ENCODE results near the gene ITGA7.
"Not testable (repeated sequence)": the region's sequence is repeated elsewhere in the genome, so short reads cannot be mapped to it uniquely, and the experiment has no call there.

ITGA7 gene

GRCh38 chr12:55676707-55677106 lies 31.0 kb downstream of the ITGA7 start:
- DNase-seq = no peak

DNA sequence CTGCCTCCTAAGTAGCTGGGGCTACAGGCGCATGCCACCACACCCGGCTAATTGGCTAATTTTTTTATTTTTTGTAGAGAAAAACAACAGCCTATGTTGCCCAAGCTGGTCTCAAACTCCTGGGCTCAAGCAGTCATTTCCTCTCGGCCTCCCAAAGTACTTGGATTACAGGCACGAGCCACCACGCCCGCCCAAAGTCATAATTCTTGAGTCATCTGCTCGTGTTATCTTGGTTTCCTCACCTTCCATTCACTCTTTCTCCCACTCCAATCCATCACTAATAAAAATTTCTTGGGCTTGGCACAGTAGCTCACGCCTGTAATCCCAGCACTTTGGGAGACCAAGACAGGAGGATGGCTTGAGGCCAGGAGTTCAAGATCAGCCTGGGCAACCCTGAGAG lies 32.0 kb downstream of the ITGA7 start:
- no peak for DNase-seq

GRCh38 chr12:55673638-55674037 lies 34.1 kb downstream of the ITGA7 start:
- DNase-seq = no peak

GRCh38 chr12:55671746-55672145 lies 36.0 kb downstream of the ITGA7 start:
- DNase-seq = no peak

GRCh38 chr12:55670276-55670675 lies 37.4 kb downstream of the ITGA7 start:
- DNase-seq = no peak

GRCh38 chr12:55666508-55666907 lies 41.2 kb downstream of the ITGA7 start:
- no peak for DNase-seq

- no peak for DNase-seq
These were observed 42.9 kb downstream of the ITGA7 start for GRCh38 chr12:55664826-55665225.

DNA sequence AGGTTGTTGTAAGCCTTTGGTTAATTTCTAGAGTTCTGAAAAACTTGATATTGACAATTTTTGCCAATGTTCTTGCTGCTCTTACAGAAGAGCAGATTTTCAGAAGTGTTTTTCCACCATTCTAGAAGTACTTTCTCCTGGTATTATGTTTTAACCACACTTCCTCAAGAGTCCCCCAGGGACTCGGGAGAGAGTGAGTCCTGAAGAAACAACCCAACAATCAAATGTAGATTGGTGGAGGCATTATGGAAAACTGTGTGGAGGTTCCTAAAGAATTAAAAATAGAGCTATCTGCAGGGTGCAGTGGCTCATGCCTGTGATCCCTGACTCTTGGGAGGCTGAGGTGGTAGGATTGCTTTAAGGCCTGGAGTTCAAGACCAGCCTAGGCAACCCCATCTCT lies 44.3 kb downstream of the ITGA7 start:
- DNase-seq = no peak

DNA sequence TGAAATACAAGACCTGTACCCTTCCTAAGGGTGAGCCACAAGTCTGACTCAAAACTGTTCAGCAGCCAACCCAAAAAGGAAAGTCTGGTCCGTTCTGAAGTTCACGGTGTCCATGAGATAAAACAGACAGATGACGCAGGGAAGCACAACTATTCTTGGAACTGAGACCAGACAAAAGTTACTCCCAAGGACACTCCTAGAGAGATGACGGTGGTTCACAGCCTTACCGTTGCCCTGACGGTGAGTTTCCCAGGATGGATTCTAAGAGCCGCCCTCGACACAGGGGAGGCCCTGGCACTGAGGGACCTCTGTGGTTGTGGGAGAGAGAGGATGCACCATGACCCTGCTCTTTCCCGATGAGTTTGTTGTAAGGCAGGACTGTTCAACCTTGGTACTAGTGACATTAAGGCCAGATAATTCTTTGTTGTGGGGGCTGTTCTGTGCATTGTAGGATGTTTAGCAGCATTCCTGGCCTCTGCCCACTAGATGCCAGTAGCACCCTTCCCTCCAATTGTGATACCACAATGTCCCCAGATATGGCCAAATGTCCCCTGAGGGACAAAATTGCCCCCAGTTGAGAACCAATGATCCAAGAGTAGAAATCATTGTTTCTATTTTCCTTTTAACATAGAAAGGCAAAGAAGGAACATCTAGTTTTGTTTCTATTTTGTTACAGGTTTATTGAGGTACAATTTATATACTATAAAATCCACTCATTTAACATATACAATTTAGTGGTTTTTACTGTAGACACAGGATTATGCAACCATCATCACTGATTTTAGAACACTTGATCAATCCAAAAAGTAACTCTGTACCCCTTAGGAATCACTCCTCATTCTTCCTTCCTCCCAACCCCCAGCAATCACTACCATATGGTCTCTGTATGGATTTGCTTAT lies 48.0 kb downstream of the ITGA7 start:
- DNase-seq = no peak

- no peak for DNase-seq
These were observed 48.9 kb downstream of the ITGA7 start for GRCh38 chr12:55658635-55659391.

GRCh38 chr12:55658212-55658611 lies 49.5 kb downstream of the ITGA7 start:
- no peak for DNase-seq

DNA sequence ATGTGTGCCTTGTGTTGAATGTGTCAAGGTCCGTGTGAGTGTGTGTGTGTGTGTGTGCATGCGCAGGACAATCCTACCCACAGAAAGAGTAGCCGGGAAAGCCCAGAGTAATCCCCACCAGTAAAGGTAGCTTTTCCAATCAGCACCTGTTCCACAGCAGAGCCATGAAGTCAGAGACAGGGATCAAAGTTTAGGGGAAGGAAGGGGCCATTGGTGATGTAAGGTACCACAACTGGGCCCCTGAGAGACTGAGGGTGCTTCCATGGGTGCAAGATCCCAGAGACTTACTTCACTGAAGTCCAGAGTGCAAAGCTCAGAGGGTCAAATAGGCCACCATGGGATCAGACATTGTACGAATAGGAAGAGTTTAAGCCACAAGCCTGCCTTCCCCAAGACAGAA lies 50.5 kb downstream of the ITGA7 start:
- DNase-seq = no peak

GRCh38 chr12:55654511-55655214 lies 53.0 kb downstream of the ITGA7 start:
- DNase-seq = no peak

DNA sequence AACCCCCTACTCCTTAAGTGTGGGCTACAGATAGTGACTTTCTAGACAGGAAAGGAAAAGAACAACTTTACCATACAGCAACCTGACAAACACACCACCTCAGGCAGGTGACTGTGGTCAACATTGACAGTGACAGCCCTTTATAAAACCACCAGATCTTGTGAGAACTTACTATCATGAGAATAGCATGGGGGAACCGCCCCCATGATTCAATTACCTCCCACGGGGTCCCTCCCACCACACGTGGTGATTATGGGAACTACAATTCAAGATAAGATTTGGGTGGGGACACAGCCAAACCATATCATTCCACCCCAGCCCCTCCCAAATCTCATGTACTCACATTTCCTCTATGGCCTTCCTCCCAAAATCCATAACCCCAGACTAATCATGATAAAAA lies 54.7 kb downstream of the ITGA7 start:
- DNase-seq = no peak

- no peak for DNase-seq
These were observed 55.4 kb downstream of the ITGA7 start for GRCh38 chr12:55652352-55652751.

DNA sequence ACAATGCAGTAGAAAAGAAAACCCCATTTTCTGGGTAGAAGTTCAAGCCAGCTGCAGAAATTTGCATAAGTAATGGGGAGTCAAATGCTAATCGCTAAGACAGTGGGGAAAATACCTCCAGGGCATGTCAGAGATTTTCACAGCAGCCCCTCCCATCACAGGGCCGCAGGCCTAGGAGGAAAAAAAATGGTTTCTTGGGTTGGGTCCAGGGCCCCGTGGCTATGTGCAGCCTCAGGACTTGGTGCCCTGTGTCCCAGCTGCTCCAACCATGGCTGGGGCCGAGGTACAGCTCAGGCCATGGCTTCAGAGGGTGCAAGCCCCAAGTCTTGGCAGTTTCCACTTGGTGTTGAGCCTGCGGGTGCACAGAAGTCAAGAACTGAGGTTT lies 56.4 kb downstream of the ITGA7 start:
- no peak for DNase-seq

GRCh38 chr12:55650620-55651298 lies 56.9 kb downstream of the ITGA7 start:
- not testable (repeated sequence) for DNase-seq

- no peak for DNase-seq
These were observed 60.7 kb downstream of the ITGA7 start for GRCh38 chr12:55647027-55647426.

GRCh38 chr12:55644591-55644990 lies 63.1 kb downstream of the ITGA7 start:
- DNase-seq = no peak

- DNase-seq = no peak
These were observed 65.0 kb downstream of the ITGA7 start for GRCh38 chr12:55642669-55643068.

- DNase-seq = no peak
These were observed 65.4 kb downstream of the ITGA7 start for GRCh38 chr12:55642267-55642666.

DNA sequence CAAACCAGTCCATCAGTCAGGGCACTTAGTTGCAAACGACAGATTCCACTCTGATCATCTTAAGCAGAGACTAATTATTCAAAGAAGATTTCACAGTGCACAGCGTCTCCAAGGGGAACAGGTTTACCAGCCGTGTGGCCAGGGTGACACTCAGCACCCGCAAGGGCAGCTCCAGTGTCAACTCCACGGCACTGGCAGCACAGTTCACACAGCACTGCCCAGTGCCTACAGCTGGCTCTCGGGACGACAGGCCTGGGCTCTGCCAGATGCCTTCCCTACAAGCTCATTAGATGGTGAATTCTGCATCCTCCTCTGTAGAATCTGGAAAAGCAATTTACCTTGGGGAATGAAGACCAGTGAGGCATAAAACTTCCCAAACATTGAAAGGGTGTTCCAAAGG lies 66.1 kb downstream of the ITGA7 start:
- no peak for DNase-seq

DNA sequence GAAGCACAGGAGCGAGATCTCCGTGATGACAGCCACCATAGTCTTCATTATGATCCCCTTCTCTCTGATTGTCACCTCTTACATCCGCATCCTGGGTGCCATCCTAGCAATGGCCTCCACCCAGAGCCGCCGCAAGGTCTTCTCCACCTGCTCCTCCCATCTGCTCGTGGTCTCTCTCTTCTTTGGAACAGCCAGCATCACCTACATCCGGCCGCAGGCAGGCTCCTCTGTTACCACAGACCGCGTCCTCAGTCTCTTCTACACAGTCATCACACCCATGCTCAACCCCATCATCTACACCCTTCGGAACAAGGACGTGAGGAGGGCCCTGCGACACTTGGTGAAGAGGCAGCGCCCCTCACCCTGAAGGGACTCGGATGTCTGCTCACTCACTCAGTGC lies 70.2 kb downstream of the ITGA7 start:
- DNase-seq = no peak

Measured in islet precursor cell (in vitro differentiated cells).